Measurements from ENCODE around the gene MEGF6.

DNA sequence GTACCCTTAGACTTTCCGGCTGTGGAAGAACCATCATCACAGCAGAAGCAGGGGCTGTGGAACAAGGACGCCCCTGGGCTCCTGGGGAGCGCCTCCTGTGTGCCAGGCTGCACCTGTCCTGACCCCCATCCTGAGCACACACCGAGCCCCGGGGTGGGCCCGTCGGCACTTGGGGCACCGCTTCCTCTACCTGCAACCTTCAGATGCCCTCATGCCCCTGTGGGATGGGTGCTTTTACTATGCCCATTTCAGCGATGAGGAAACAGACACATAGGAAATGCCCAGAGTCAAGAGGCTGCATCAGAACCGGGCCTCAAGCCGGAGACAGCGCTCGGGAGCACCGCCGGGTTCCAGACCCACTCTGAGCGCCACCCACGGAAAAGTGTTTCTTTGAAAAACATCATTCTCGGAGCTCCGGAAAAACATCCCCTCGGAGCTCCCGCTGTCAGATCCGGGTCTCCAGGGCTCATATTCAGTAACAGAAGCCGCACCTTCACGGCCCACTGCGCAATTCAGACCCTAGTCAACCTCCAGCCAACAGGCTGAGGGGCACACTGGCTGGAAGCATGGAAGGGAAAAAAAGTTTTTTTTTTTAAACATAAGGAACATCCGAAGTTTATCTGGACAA is 21.5 kb upstream of the MEGF6 start:
- TF ChIP-seq, protein P1, sequence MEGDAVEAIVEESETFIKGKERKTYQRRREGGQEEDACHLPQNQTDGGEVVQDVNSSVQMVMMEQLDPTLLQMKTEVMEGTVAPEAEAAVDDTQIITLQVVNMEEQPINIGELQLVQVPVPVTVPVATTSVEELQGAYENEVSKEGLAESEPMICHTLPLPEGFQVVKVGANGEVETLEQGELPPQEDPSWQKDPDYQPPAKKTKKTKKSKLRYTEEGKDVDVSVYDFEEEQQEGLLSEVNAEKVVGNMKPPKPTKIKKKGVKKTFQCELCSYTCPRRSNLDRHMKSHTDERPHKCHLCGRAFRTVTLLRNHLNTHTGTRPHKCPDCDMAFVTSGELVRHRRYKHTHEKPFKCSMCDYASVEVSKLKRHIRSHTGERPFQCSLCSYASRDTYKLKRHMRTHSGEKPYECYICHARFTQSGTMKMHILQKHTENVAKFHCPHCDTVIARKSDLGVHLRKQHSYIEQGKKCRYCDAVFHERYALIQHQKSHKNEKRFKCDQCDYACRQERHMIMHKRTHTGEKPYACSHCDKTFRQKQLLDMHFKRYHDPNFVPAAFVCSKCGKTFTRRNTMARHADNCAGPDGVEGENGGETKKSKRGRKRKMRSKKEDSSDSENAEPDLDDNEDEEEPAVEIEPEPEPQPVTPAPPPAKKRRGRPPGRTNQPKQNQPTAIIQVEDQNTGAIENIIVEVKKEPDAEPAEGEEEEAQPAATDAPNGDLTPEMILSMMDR (IDR thresholded peaks at IDR 0.05): no peak
- TF ChIP-seq POLR2A (IDR thresholded peaks at IDR 0.05): no peak
